H1 (cell line): ENCODE results near the gene GRID2.

Experiments
- BCL11A ChIP-seq, 2 experiments: IDR thresholded peaks; one replicate each; pipeline ENCODE4 v1.6.1; 2011; ENCODE audit warnings: low read depth in 2 of 2, low read length in 2 of 2, mild to moderate bottlenecking in 2 of 2
- CHD2 ChIP-seq: IDR thresholded peaks from 2 replicates; pipeline ENCODE4 v1.6.1; 2012; ENCODE audit warnings: low read length, improper control_type of control experiment
- CREB1 ChIP-seq: IDR thresholded peaks from 2 replicates; pipeline ENCODE4 v1.6.1; 2012; ENCODE audit warnings: inconsistent platforms
- CTCF ChIP-seq, 3 experiments: IDR thresholded peaks; 1 replicate in 2 of 3; 2 replicates in 1 of 3; pipeline versions ENCODE4 v1.5.1 to v1.6.1; 2011; ENCODE audit warnings: low read length in 3 of 3, mild to moderate bottlenecking in 3 of 3, inconsistent platforms in 2 of 3, low read depth in 1 of 3, moderate library complexity in 1 of 3; ENCODE audit not compliant: insufficient read depth in 1 of 3; ENCODE audit errors: control extremely low read depth in 1 of 3
- SIRT6 ChIP-seq: IDR thresholded peaks from one replicate; pipeline ENCODE4 v1.7.1; 2012; ENCODE audit warnings: low read length, inconsistent platforms
- TAF1 ChIP-seq: IDR thresholded peaks from 2 replicates; pipeline ENCODE4 v1.6.1; 2011; ENCODE audit warnings: mild to moderate bottlenecking, low read depth, low read length

- TF ChIP-seq CTCF (IDR thresholded peaks at IDR 0.05; ENCODE audit: control extremely low read depth in 1 of 3, insufficient read depth in 1 of 3, low read depth in 1 of 3, low read length in 3 of 3) = no peak
- no peak for TF ChIP-seq CHD2
- no peak for TF ChIP-seq TAF1
- TF ChIP-seq CREB1 = no peak
- TF ChIP-seq BCL11A (IDR thresholded peaks at IDR 0.05; ENCODE audit: low read depth in 2 of 2, low read length in 2 of 2) = no peak
- TF ChIP-seq SIRT6 = no peak
Observed at GRCh38 chr4:93802045-93802444, 1498.3 kb downstream of the GRID2 start.
